GM10248 (cell line): ENCODE data around the gene BAIAP3.

Source experiments
- CTCF ChIA-PET: fragments of 300-600 bp; sonication (Branson Sonifier 250); formaldehyde crosslinking; extraction: SDS; loops from one replicate; lab custom pipeline; 2021; ENCODE audit warnings: antibody characterized with exemption; lab: Yijun Ruan, JAX
- POLR2A ChIA-PET: fragments of 350-650 bp; sonication (Branson Sonifier 250); formaldehyde crosslinking; extraction: SDS; loops from one replicate; lab custom pipeline; 2020; ENCODE audit warnings: antibody characterized with exemption; lab: Yijun Ruan, JAX
- DNase-seq: peaks from one replicate; pipeline ENCODE4 v3.0.0; 2012; ENCODE audit errors: extremely low spot score
- TF ChIP-seq, protein P1 (sequence below): IDR thresholded peaks from 2 replicates; pipeline ENCODE4 v1.5.1; 2012; ENCODE audit warnings: mild to moderate bottlenecking, low read depth; ENCODE audit errors: extremely low read depth, missing control alignments, control extremely low read depth

Gene BAIAP3

GRCh38 chr16:1312467-1312816, 21.0 kb upstream of the BAIAP3 start:
- DNase-seq = no peak
- TF ChIP-seq, protein P1, sequence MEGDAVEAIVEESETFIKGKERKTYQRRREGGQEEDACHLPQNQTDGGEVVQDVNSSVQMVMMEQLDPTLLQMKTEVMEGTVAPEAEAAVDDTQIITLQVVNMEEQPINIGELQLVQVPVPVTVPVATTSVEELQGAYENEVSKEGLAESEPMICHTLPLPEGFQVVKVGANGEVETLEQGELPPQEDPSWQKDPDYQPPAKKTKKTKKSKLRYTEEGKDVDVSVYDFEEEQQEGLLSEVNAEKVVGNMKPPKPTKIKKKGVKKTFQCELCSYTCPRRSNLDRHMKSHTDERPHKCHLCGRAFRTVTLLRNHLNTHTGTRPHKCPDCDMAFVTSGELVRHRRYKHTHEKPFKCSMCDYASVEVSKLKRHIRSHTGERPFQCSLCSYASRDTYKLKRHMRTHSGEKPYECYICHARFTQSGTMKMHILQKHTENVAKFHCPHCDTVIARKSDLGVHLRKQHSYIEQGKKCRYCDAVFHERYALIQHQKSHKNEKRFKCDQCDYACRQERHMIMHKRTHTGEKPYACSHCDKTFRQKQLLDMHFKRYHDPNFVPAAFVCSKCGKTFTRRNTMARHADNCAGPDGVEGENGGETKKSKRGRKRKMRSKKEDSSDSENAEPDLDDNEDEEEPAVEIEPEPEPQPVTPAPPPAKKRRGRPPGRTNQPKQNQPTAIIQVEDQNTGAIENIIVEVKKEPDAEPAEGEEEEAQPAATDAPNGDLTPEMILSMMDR = no peak
- ChIA-PET CTCF (interaction anchor here (0.7 to 2.0 kb wide), 3 partner anchors 18 to 51 kb away, joined by 3 to 7 read pairs (median 3); no protein-coding TSS in a partner anchor), POLR2A (no interaction called here)

GRCh38 chr16:1312903-1313302, 20.5 kb upstream of the BAIAP3 start:
- TF ChIP-seq, protein P1 = no peak
- ChIA-PET CTCF (interaction anchor here (0.7 to 2.0 kb wide), 3 partner anchors 18 to 50 kb away, joined by 3 to 7 read pairs (median 3); no protein-coding TSS in a partner anchor), POLR2A (no interaction called here)
- DNase-seq = no peak

DNA sequence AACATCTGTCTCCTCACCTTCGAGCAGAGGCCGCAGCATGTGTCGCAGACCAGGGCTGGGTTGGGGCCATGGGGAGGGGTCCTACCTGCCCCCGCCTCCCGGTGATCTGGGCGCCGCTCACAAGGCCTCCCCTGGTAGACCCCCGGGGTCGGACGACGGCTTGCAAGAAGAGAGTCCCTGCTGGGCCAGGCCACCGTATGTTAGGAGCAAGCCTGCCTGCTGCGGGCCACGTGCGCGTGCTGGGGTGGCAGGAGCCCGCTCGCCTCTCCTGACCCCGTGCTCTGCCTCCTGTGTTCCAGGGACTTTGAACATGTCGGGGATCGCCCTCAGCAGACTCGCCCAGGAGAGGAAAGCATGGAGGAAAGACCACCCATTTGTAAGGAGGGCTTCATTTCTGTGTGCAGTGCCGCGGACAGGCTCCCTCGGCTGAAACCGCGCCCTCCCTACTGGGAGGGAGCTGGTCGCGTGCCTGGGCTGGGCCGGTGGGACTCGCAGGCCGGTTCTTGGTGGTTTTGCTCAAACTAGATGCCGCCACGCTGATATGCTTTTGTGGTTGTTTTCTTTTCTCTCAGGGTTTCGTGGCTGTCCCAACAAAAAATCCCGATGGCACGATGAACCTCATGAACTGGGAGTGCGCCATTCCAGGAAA, 19.6 kb upstream of the BAIAP3 start:
- TF ChIP-seq, protein P1 = no peak
- CTCF ChIA-PET = interaction anchor here (2.0 kb wide), 1 partner anchor 17 kb away, joined by 7 read pairs; no protein-coding TSS in a partner anchor
- no peak for DNase-seq
- POLR2A ChIA-PET = no interaction called here

DNA sequence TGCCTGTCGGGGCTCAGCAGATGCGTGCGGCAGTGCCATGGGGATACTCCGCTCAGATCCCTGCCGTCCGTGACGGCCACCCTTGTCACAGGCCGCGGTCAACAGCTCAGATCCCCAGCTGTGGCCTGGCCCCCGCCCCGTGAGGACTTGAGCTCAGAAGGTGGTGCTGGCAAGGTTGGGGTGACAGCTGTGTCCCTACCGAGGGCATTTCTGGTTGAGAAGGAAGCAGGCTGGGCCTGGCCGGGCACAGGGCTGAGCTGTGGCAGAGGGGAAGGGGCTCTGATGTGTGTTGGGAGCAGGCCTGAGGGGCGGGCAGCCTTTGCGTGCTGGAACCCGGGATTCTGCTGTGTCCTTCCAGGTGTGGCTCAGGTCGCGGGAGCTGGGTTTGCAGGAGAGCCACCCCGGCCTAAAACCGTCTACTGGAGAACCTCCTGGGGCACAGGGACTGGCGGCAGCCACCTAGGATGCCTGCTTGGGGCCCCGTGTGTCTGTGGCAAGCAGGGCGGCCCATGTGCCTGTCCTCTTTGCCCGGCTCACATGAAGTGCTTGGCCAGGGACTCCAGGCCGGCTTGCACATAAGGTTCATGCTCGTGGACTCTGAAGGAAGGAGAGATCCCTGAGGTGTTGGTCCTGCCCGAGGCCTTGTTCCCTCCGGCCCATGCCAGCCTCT, 18.9 kb upstream of the BAIAP3 start:
- CTCF ChIA-PET = no interaction called here
- POLR2A ChIA-PET = no interaction called here
- no peak for DNase-seq

GRCh38 chr16:1315081-1316032, 18.1 kb upstream of the BAIAP3 start:
- TF ChIP-seq, protein P1 = no peak
- ChIA-PET POLR2A (no interaction called here), CTCF (interaction anchor here (0.9 to 1.7 kb wide), 4 partner anchors 10 to 26 kb away, joined by 3 to 5 read pairs (median 3); no protein-coding TSS in a partner anchor)
- no peak for DNase-seq

More for the DNA sequence above, 18.9 kb upstream of the BAIAP3 start:
- TF ChIP-seq, protein P1 = no peak

GRCh38 chr16:1316033-1316405, 17.4 kb upstream of the BAIAP3 start:
- CTCF ChIA-PET = interaction anchor here (0.9 to 1.7 kb wide), 4 partner anchors 11 to 26 kb away, joined by 3 to 5 read pairs (median 3); no protein-coding TSS in a partner anchor
- DNase-seq = no peak
- POLR2A ChIA-PET = no interaction called here
- TF ChIP-seq, protein P1 = no peak
